Liver (tissue), 9 donors: Measurements from ENCODE around the gene RGS10. TPM values are rescaled to one million over a fixed set of nuclear protein-coding genes. Genes with fewer than 3 reads are reported as not detected.

Experiments used
- DNase-seq: peaks from one replicate; pipeline ENCODE4 v3.0.0-alpha.2; 2017; ENCODE audit warnings: low spot score
- H3K27ac ChIP-seq, 2 donors: one replicate each; pipeline ENCODE4 v1.7.0; 2013; ENCODE audit warnings: inconsistent platforms in 2 of 2, low read length in 2 of 2, control low read depth in 1 of 2, low read depth in 1 of 2, mild to moderate bottlenecking in 1 of 2
- H3K27me3 ChIP-seq, 4 donors: one replicate each; pipeline versions ENCODE4 v1.6.1 to v1.7.0; 2013; ENCODE audit warnings: low read length in 3 of 4, inconsistent platforms in 1 of 4, mild to moderate bottlenecking in 1 of 4, moderate library complexity in 1 of 4; ENCODE audit not compliant: control insufficient read depth in 4 of 4, insufficient read depth in 4 of 4
- H3K36me3 ChIP-seq, 4 donors: one replicate each; pipeline versions ENCODE4 v1.6.1 to v1.7.0; 2013; ENCODE audit warnings: low read length in 3 of 4, mild to moderate bottlenecking in 3 of 4, low read depth in 1 of 4, moderate library complexity in 1 of 4; ENCODE audit not compliant: control insufficient read depth in 4 of 4, insufficient read depth in 3 of 4
- H3K4me1 ChIP-seq, 4 donors: one replicate each; pipeline versions ENCODE4 v1.6.1 to v1.7.0; 2013; ENCODE audit warnings: low read length in 3 of 4, mild to moderate bottlenecking in 3 of 4, moderate library complexity in 1 of 4; ENCODE audit not compliant: control insufficient read depth in 4 of 4, insufficient read depth in 4 of 4
- H3K4me3 ChIP-seq, 3 donors: one replicate each; pipeline versions ENCODE4 v1.6.1 to v1.7.0; 2013; ENCODE audit warnings: low read length in 3 of 3, control low read depth in 1 of 3, low read depth in 1 of 3, mild to moderate bottlenecking in 1 of 3
- H3K9ac ChIP-seq, 2 donors: one replicate each; pipeline ENCODE4 v1.7.0; 2013; ENCODE audit warnings: low read length in 2 of 2, mild to moderate bottlenecking in 2 of 2, moderate library complexity in 2 of 2, control low read depth in 1 of 2, low read depth in 1 of 2
- H3K9me3 ChIP-seq, 4 donors: one replicate each; pipeline versions ENCODE4 v1.6.1 to v1.7.0; 2013; ENCODE audit warnings: low read length in 3 of 4; ENCODE audit not compliant: control insufficient read depth in 4 of 4
- ATF3 ChIP-seq: IDR thresholded peaks from 2 replicates; pipeline ENCODE4 v1.6.1; 2016; ENCODE audit warnings: antibody characterized with exemption
- EGR1 ChIP-seq, 2 donors: IDR thresholded peaks; 2 replicates each; pipeline ENCODE4 v1.6.1; 2016 to 2018; ENCODE audit warnings: antibody characterized with exemption in 2 of 2, low read depth in 2 of 2
- FOXA1 ChIP-seq: IDR thresholded peaks from 2 replicates; pipeline ENCODE4 v1.6.1; 2016; ENCODE audit warnings: antibody characterized with exemption
- FOXA2 ChIP-seq: IDR thresholded peaks from 2 replicates; pipeline ENCODE4 v1.6.1; 2016; ENCODE audit warnings: antibody characterized with exemption
- GABPA ChIP-seq, 2 donors: IDR thresholded peaks in 1 of 2; conservative IDR thresholded peaks in 1 of 2; 2 replicates each; pipeline ENCODE4 v1.6.1; 2016; ENCODE audit warnings: antibody characterized with exemption in 2 of 2, mild to moderate bottlenecking in 1 of 2, moderate library complexity in 1 of 2
- HNF4A ChIP-seq, 2 donors: conservative IDR thresholded peaks; 2 replicates each; pipeline ENCODE4 v1.6.1; 2016; ENCODE audit warnings: antibody characterized with exemption in 2 of 2, mild to moderate bottlenecking in 2 of 2
- HNF4G ChIP-seq: IDR thresholded peaks from 2 replicates; pipeline ENCODE4 v1.6.1; 2016; ENCODE audit warnings: antibody characterized with exemption
- JUND ChIP-seq, 2 donors: IDR thresholded peaks; 2 replicates each; pipeline ENCODE4 v1.6.1; 2016; ENCODE audit warnings: antibody characterized with exemption in 2 of 2
- MAX ChIP-seq: IDR thresholded peaks from 2 replicates; pipeline ENCODE4 v1.6.1; 2016; ENCODE audit warnings: antibody characterized with exemption
- NR2F2 ChIP-seq: IDR thresholded peaks from 2 replicates; pipeline ENCODE4 v1.6.1; 2016; ENCODE audit warnings: antibody characterized with exemption
- RAD21 ChIP-seq, 2 donors: IDR thresholded peaks; 2 replicates each; pipeline ENCODE4 v1.6.1; 2016; ENCODE audit warnings: antibody characterized with exemption in 2 of 2, mild to moderate bottlenecking in 2 of 2
- REST ChIP-seq: IDR thresholded peaks from 2 replicates; pipeline ENCODE4 v1.6.1; 2016; ENCODE audit warnings: antibody characterized with exemption, mild to moderate bottlenecking
- RXRA ChIP-seq, 2 donors: IDR thresholded peaks; 2 replicates each; pipeline ENCODE4 v1.6.1; 2017 to 2018; ENCODE audit warnings: antibody characterized with exemption in 2 of 2, mild to moderate bottlenecking in 1 of 2
- SP1 ChIP-seq: IDR thresholded peaks from 2 replicates; pipeline ENCODE4 v1.6.1; 2018; ENCODE audit warnings: antibody characterized with exemption, mild to moderate bottlenecking
- TAF1 ChIP-seq: conservative IDR thresholded peaks from 2 replicates; pipeline ENCODE4 v1.6.1; 2016; ENCODE audit warnings: antibody characterized with exemption, mild to moderate bottlenecking
- YY1 ChIP-seq: IDR thresholded peaks from 2 replicates; pipeline ENCODE4 v1.6.1; 2016; ENCODE audit warnings: antibody characterized with exemption, mild to moderate bottlenecking
- ZBTB33 ChIP-seq: IDR thresholded peaks from 2 replicates; pipeline ENCODE4 v1.6.1; 2016; ENCODE audit warnings: antibody characterized with exemption
- WGBS: extraction: QIAGEN DNeasy Blood & Tissue Kit; methylation state at CpG from one replicate; pipeline ENCODE4 v1.1.7; 2013; 5-methylcytosine and 5-hydroxymethylcytosine counted together
- polyA plus RNA-seq, 2 donors: library from polyadenylated mRNA; stranded (reverse) in 1 of 2; unstranded in 1 of 2; fragments of 200-250 nt in 1 of 2; fragments of >200 nt in 1 of 2; fragmentation: Nextera tagmentation in 1 of 2; extraction: Ambion mirVana in 1 of 2; gene quantifications; one replicate each; pipeline versions ENCODE4 v1.2.1 to v1.2.3, GENCODE V29; 2013 to 2015
- total RNA-seq, 2 donors: library from RNA; depleted of rRNA; stranded (reverse); fragments of >200 nt; gene quantifications; one replicate each; pipeline ENCODE4 v1.2.3, GENCODE V29; 2014
- donor health status: healthy.
- donor health status: healthy.
- donor health status: healthy.
- donor health status: healthy.
- donor health status: healthy.

RGS10 gene
- total and polyA plus RNA-seq, 4 donors, result 1.8 to 51.9 (median 2.2) TPM

GRCh38 chr10:119468542-119469324, 73.8 kb downstream of the RGS10 start:
- TF ChIP-seq FOXA2, result no peak
- no peak for TF ChIP-seq FOXA1
- TF ChIP-seq GABPA (IDR thresholded peaks at IDR 0.05 in 1 of 2, conservative IDR thresholded peaks at IDR 0.05 in 1 of 2), result no peak
- no peak for TF ChIP-seq EGR1 (IDR thresholded peaks at IDR 0.05; ENCODE audit: low read depth in 2 of 2)
- no peak for TF ChIP-seq ATF3
- TF ChIP-seq NR2F2, result no peak
- no peak for TF ChIP-seq SP1
- no peak for TF ChIP-seq RAD21 (IDR thresholded peaks at IDR 0.05)
- TF ChIP-seq HNF4G, result no peak
- no peak for TF ChIP-seq MAX
- TF ChIP-seq RXRA (IDR thresholded peaks at IDR 0.05), result no peak
- TF ChIP-seq TAF1, result no peak
- TF ChIP-seq REST, result no peak
- TF ChIP-seq YY1, result no peak
- no peak for TF ChIP-seq ZBTB33
- no peak for TF ChIP-seq JUND (IDR thresholded peaks at IDR 0.05)
- no peaks in the 10 kb centered on the region for H3K4me1 ChIP-seq
- no peak overlapping the region for H3K4me3 ChIP-seq
- no peak for DNase-seq
- no peaks in the 10 kb centered on the region for H3K27me3 ChIP-seq
- H3K36me3 ChIP-seq, result no peaks in the 10 kb centered on the region
- H3K27ac ChIP-seq, result no peak overlapping the region
- no peak overlapping the region for H3K9ac ChIP-seq
- no peaks in the 10 kb centered on the region for H3K9me3 ChIP-seq
- 73% methylated on average over 13 of the region's 13 CpGs for WGBS

GRCh38 chr10:119466655-119467054, 75.9 kb downstream of the RGS10 start:
- Histone ChIP-seq H3K36me3 (no peaks in the 10 kb centered on the region), H3K9me3 (no peaks in the 10 kb centered on the region), H3K4me1 (no peaks in the 10 kb centered on the region), H3K4me3 (no peak overlapping the region), H3K9ac (no peak overlapping the region), H3K27me3 (no peaks in the 10 kb centered on the region), H3K27ac (no peak overlapping the region)
- no peak for DNase-seq
- no peak for TF ChIP-seq FOXA1
- TF ChIP-seq JUND (IDR thresholded peaks at IDR 0.05), result no peak
- TF ChIP-seq REST, result no peak
- no peak for TF ChIP-seq NR2F2
- TF ChIP-seq HNF4A (conservative IDR thresholded peaks at IDR 0.05), result no peak
- 74% methylated on average over 7 of the region's 7 CpGs for WGBS
